OCI-LY7 (cell line): ENCODE data around the gene INTS14. TPM values are rescaled to one million over a fixed set of nuclear protein-coding genes. Genes with fewer than 3 reads are reported as not detected.
"Not testable (repeated sequence)": the region's sequence is repeated elsewhere in the genome, so short reads cannot be mapped to it uniquely, and the experiment has no call there.

Experiments used
- BruUV-seq: library from RNA; stranded (reverse); fragments of 400-500 nt; replicated peaks from 2 replicates; lab custom pipeline; 2021; lab: Mats Ljungman, UMichigan
- CTCF ChIA-PET: fragments of 300-600 bp; sonication (Branson Sonifier 250); formaldehyde crosslinking; loops from one replicate; lab custom pipeline; 2022; ENCODE audit warnings: antibody characterized with exemption; ENCODE audit not compliant: unreplicated experiment; lab: Charles Lee
- POLR2A ChIA-PET: fragments of 300-600 bp; sonication (Branson Sonifier 250); formaldehyde crosslinking; loops from one replicate; lab custom pipeline; 2022; ENCODE audit warnings: antibody characterized with exemption; lab: Charles Lee
- DNase-seq: peaks from one replicate; pipeline ENCODE4 v3.0.0-alpha.2; 2015; ENCODE audit warnings: low spot score
- H2AFZ ChIP-seq: fragments of 200-600 bp; sonication (generic), shearing (Covaris generic); 2 replicates; pipeline ENCODE4 v1.6.1; 2014; ENCODE audit warnings: mild to moderate bottlenecking, antibody characterized with exemption, low read length, moderate library complexity
- H3K27ac ChIP-seq: fragments of 200-600 bp; sonication (generic); 2 replicates; pipeline ENCODE4 v1.5.1; 2014; ENCODE audit warnings: mixed run types, low read depth, mild to moderate bottlenecking, moderate library complexity, low read length, inconsistent platforms; ENCODE audit not compliant: poor library complexity, severe bottlenecking
- H3K36me3 ChIP-seq: fragments of 200-600 bp; sonication (generic); 2 replicates; pipeline ENCODE4 v1.6.1; 2014; ENCODE audit warnings: mild to moderate bottlenecking, antibody characterized with exemption, low read length, moderate library complexity, mixed read lengths; ENCODE audit not compliant: insufficient read depth
- H3K4me1 ChIP-seq: fragments of 200-600 bp; sonication (generic); 2 replicates; pipeline ENCODE4 v1.5.1; 2014; ENCODE audit warnings: mild to moderate bottlenecking, low read length; ENCODE audit not compliant: insufficient read depth, poor library complexity, severe bottlenecking
- H3K4me2 ChIP-seq: fragments of 200-600 bp; sonication (generic); 2 replicates; pipeline ENCODE4 v1.6.1; 2014; ENCODE audit warnings: mild to moderate bottlenecking, low read length
- H3K4me3 ChIP-seq: fragments of 200-600 bp; sonication (generic); 2 replicates; pipeline ENCODE4 v1.5.1; 2014; ENCODE audit warnings: mild to moderate bottlenecking, low read depth, low read length; ENCODE audit not compliant: poor library complexity, severe bottlenecking
- H3K79me2 ChIP-seq: fragments of 200-600 bp; sonication (generic); 2 replicates; pipeline ENCODE4 v1.6.1; 2016; ENCODE audit warnings: low read depth, mild to moderate bottlenecking, low read length, moderate library complexity, mixed read lengths; ENCODE audit not compliant: insufficient read depth
- H3K9me2 ChIP-seq: fragments of 200-600 bp; sonication (generic); 2 replicates; pipeline ENCODE4 v1.6.1; 2016; ENCODE audit warnings: mild to moderate bottlenecking, low read length, mixed read lengths; ENCODE audit not compliant: insufficient read depth
- H3K9me3 ChIP-seq: fragments of 200-600 bp; sonication (generic); 2 replicates; pipeline ENCODE4 v1.6.1; 2014; ENCODE audit warnings: mild to moderate bottlenecking, mixed run types, low read length, mixed read lengths
- H4K20me1 ChIP-seq: fragments of 200-600 bp; sonication (generic); 2 replicates; pipeline ENCODE4 v1.6.1; 2014; ENCODE audit warnings: mild to moderate bottlenecking, antibody characterized with exemption, low read length, moderate library complexity, mixed read lengths; ENCODE audit not compliant: insufficient read depth
- EZH2phosphoT487 ChIP-seq: fragments of 200-600 bp; sonication (generic); IDR thresholded peaks from 2 replicates; pipeline ENCODE4 v1.6.1; 2018; ENCODE audit warnings: low read depth, borderline replicate concordance, mild to moderate bottlenecking, mixed run types, antibody characterized with exemption, low read length, moderate library complexity, mixed read lengths
- intact Hi-C: fragments of 100-400 bp; cut with micrococcal nuclease; formaldehyde crosslinking; loops from one replicate; pipeline ENCODE4 v1.10.0; 2022; ENCODE audit not compliant: unreplicated experiment
- total RNA-seq, 2 experiments: library from RNA; depleted of rRNA in 1 of 2; stranded (reverse); fragments of >200 nt in 1 of 2; shearing (Covaris generic) in 1 of 2; gene quantifications; 2 replicates each; pipeline ENCODE4 v1.2.3, GENCODE V29; 2014 to 2022
- TF ChIP-seq, protein P1 (sequence below): fragments of 200-600 bp; sonication (generic); conservative IDR thresholded peaks from 2 replicates; pipeline ENCODE4 v1.5.1; 2014; ENCODE audit warnings: mild to moderate bottlenecking, antibody characterized with exemption, low read length, moderate library complexity, mixed read lengths

The INTS14 gene
- total RNA-seq, 2 experiments from 2014 or later, result 45.8 to 46.7 TPM

DNA sequence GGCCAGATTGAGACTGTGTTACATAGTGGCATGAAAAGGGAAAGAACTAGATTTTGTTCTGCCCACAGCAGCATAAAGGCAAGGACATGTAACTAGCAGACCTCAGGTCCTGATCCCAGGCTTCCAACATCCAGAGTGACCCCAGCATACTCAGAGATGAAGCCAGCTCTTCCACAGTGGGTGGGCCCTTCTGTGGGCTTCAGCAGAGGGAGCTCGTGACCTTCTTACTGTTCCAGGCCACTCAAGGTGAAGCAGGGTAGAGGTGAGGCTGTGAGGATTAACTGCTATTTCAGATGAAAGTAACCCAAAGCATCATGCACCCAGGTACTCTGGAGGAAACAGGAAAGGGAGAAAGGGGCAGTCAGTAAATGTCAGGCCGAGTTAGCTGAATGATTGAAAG, 9.9 kb upstream of the INTS14 start:
- CTCF ChIA-PET, result interaction anchor here (0.5 kb wide), 1 partner anchor 727 kb away, joined by 3 read pairs; no protein-coding TSS in a partner anchor
- POLR2A ChIA-PET, result interaction anchor here (0.7 to 0.9 kb wide), 2 partner anchors 10 kb away, joined by 3 read pairs; partner anchors contain the start of gene INTS14
- no TSS peak for BruUV-seq

DNA sequence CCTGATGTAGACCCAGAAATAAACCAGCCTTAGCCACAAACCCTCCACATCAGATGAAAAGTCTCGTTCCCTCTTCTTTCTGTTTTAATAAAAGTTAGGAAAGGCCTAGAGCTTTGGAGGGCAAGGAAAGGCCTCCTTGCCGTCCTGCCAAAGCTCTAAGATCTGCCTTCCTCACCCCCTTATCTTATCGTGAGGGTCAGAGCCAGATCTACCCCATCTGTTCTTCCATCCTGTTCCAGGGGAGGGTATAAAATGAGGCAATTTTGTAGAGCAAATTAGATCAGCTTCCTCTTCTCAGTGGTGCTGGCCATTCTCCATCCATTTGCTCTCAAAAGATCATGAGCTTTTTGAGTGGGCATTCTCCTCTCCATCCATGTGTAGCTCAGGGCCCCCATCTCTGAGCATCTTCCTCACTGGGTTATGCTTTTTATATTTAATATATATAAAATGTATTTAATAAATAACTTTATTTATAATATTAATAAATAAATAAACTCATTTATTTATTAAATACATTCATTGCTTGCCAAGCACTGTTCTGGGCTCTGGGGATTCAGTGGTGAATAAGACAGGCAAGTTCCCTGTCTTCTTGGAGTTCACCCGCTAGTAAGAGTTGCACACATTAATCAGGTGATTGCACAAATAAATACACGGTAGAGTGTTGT, 8.8 kb upstream of the INTS14 start:
- TF ChIP-seq EZH2phosphoT487, result no peak
- TF ChIP-seq, protein P1, sequence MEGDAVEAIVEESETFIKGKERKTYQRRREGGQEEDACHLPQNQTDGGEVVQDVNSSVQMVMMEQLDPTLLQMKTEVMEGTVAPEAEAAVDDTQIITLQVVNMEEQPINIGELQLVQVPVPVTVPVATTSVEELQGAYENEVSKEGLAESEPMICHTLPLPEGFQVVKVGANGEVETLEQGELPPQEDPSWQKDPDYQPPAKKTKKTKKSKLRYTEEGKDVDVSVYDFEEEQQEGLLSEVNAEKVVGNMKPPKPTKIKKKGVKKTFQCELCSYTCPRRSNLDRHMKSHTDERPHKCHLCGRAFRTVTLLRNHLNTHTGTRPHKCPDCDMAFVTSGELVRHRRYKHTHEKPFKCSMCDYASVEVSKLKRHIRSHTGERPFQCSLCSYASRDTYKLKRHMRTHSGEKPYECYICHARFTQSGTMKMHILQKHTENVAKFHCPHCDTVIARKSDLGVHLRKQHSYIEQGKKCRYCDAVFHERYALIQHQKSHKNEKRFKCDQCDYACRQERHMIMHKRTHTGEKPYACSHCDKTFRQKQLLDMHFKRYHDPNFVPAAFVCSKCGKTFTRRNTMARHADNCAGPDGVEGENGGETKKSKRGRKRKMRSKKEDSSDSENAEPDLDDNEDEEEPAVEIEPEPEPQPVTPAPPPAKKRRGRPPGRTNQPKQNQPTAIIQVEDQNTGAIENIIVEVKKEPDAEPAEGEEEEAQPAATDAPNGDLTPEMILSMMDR, result no peak
- Histone ChIP-seq H3K27ac (no peak overlapping the region), H2AFZ (no peak overlapping the region), H3K4me1 (no peaks in the 10 kb centered on the region), H3K9me3 (no peaks in the 10 kb centered on the region), H3K36me3 (no peaks in the 10 kb centered on the region), H3K9me2 (no peaks in the 10 kb centered on the region), H3K4me2 (no peak overlapping the region), H3K79me2 (no peaks in the 10 kb centered on the region), H3K4me3 (no peak overlapping the region), H4K20me1 (no peaks in the 10 kb centered on the region)
- POLR2A ChIA-PET, result interaction anchor here (0.5 to 0.6 kb wide), 3 partner anchors 19 to 235 kb away, joined by 3 to 5 read pairs (median 4); no protein-coding TSS in a partner anchor
- intact Hi-C loops, result no loop called here
- BruUV-seq, result no TSS peak
- no peak for DNase-seq
- CTCF ChIA-PET, result no interaction called here

More for the DNA sequence above, 9.9 kb upstream of the INTS14 start:
- no peak overlapping the region for H3K4me3 ChIP-seq
- H2AFZ ChIP-seq, result no peak overlapping the region
- no peaks in the 10 kb centered on the region for H3K79me2 ChIP-seq
- no peaks in the 10 kb centered on the region for H3K9me2 ChIP-seq
- peak; percentile 30 for DNase-seq
- no peak overlapping the region for H3K27ac ChIP-seq
- TF ChIP-seq, protein P1, result peak; percentile 66
- TF ChIP-seq EZH2phosphoT487, result no peak
- intact Hi-C loops, result no loop called here
- no peaks in the 10 kb centered on the region for H4K20me1 ChIP-seq
- H3K36me3 ChIP-seq, result no peaks in the 10 kb centered on the region
- H3K4me1 ChIP-seq, result no peaks in the 10 kb centered on the region
- no peaks in the 10 kb centered on the region for H3K9me3 ChIP-seq
- H3K4me2 ChIP-seq, result no peak overlapping the region

DNA sequence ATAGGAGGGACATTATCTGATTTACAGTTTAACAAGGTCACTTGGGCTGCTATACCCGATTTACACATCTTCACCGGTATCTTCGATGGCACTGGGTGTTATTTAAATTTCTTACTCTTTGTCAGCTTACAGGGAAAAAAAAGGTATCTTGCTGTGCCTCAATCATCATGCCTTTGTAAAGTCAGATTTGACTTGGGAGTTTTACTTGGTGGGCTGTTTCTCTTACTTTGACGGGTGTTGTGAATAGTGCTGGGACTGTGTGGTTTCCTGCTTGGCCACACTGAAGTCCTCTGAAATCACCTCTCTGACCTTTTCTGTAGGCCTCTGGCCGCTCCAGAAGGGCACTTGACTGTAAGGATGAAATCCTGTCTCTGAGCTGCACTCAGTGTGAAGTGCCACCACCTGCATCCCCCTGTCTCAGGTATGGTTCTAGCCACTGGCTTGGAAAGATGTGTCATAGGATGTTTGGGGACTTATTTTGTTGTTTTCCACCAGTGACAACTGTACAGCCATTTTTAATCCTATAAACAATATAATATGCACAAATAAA, 7.7 kb upstream of the INTS14 start:
- no peak for TF ChIP-seq EZH2phosphoT487
- TF ChIP-seq, protein P1, result no peak
- intact Hi-C loops, result no loop called here

DNA sequence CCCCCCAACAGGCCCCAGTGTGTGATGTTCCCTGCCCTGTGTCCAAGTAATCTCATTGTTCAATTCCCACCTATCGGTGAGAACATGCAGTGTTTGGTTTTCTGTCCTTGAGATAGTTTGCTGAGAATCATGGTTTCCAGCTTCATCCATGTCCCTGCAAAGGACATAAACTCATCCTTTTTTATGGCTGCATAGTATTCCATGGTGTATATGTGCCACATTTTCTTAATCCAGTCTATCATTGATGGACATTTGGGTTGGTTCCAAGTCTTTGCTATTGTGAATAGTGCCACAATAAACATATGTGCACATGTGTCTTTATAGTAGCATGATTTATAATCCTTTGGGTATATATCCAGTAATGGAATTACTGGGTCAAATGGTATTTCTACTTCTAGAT, 5.0 kb upstream of the INTS14 start:
- CTCF ChIA-PET, H3K4me3 ChIP-seq, H3K9me2 ChIP-seq, H3K36me3 ChIP-seq, H4K20me1 ChIP-seq, BruUV-seq, H3K27ac ChIP-seq, H3K9me3 ChIP-seq, DNase-seq, H2AFZ ChIP-seq, intact Hi-C loops, H3K79me2 ChIP-seq, POLR2A ChIA-PET, H3K4me2 ChIP-seq: not testable (repeated sequence)
- peaks cover 20% of the 10 kb centered on the region for H3K4me1 ChIP-seq

More for the DNA sequence above, 7.7 kb upstream of the INTS14 start:
- Histone ChIP-seq H3K4me2 (no peak overlapping the region), H4K20me1 (no peaks in the 10 kb centered on the region), H3K4me1 (no peaks in the 10 kb centered on the region), H3K4me3 (no peak overlapping the region), H3K27ac (no peak overlapping the region), H3K9me2 (no peaks in the 10 kb centered on the region), H3K79me2 (no peaks in the 10 kb centered on the region), H3K9me3 (no peaks in the 10 kb centered on the region), H3K36me3 (no peaks in the 10 kb centered on the region), H2AFZ (no peak overlapping the region)
- ChIA-PET POLR2A (no interaction called here), CTCF (interaction anchor here (0.6 kb wide), 1 partner anchor 401 kb away, joined by 4 read pairs; no protein-coding TSS in a partner anchor)
- no TSS peak for BruUV-seq
- no peak for DNase-seq
